Measurements from ENCODE around the gene DOCK1.

The DOCK1 gene

GRCh38 chr10:127408112-127408710 is 503.0 kb downstream of the DOCK1 start:
- no peak overlapping the region for H3K4ac ChIP-seq (ENCODE audit: low read depth in 1 of 2, low read length in 2 of 2)
- H3K18ac ChIP-seq (ENCODE audit: low read depth in 1 of 2, low read length in 2 of 2): no peak overlapping the region
- H2AK5ac ChIP-seq (ENCODE audit: low read length, severe bottlenecking): no peak overlapping the region
- H3K14ac ChIP-seq (ENCODE audit: low read length in 2 of 2): no peak overlapping the region
- H4K91ac ChIP-seq (ENCODE audit: low read length): no peak overlapping the region
- H3K9me3 ChIP-seq (ENCODE audit: control insufficient read depth, low read length): no peaks in the 10 kb centered on the region
- H4K8ac ChIP-seq (ENCODE audit: low read length): no peak overlapping the region
- no peak for DNase-seq
- no peak overlapping the region for H2BK120ac ChIP-seq (ENCODE audit: low read depth, low read length)
- peaks cover 18 to 68% of the 10 kb centered on the region in 2 experiments for H3K36me3 ChIP-seq (ENCODE audit: control insufficient read depth in 1 of 2, insufficient read depth in 2 of 2, low read depth in 1 of 2, low read length in 2 of 2)
- 47% methylated on average over 11 of the region's 15 CpGs for WGBS
- H3K27ac ChIP-seq (ENCODE audit: low read length, poor library complexity, severe bottlenecking): no peak overlapping the region
- H2BK15ac ChIP-seq (ENCODE audit: low read depth, poor library complexity, severe bottlenecking): no peak overlapping the region
- no peaks in the 10 kb centered on the region for H3K27me3 ChIP-seq (ENCODE audit: control insufficient read depth in 1 of 2, insufficient read depth in 1 of 2, low read length in 2 of 2)
- H3K4me2 ChIP-seq (ENCODE audit: low read length, poor library complexity, severe bottlenecking): no peak overlapping the region
- no peak overlapping the region for H2BK12ac ChIP-seq (ENCODE audit: low read length in 2 of 2)
- H3K4me1 ChIP-seq (ENCODE audit: control insufficient read depth, insufficient read depth, low read depth, low read length): peaks cover 12% of the 10 kb centered on the region
- no peak overlapping the region for H2BK5ac ChIP-seq (ENCODE audit: low read depth, low read length, poor library complexity, severe bottlenecking)
- no peak overlapping the region for H3K23ac ChIP-seq (ENCODE audit: low read length in 2 of 2)
- H3K79me1 ChIP-seq (replicated peaks; ENCODE audit: low read length, poor library complexity, severe bottlenecking): peaks cover 2% of the 10 kb centered on the region
- no peak overlapping the region for H2AFZ ChIP-seq (ENCODE audit: low read depth, low read length)
- H3K9ac ChIP-seq (ENCODE audit: low read length): no peak overlapping the region
- H3K4me3 ChIP-seq (ENCODE audit: insufficient read depth in 1 of 2, low read depth in 1 of 2, low read length in 2 of 2): no peak overlapping the region

GRCh38 chr10:127408733-127409132 is 503.5 kb downstream of the DOCK1 start:
- Histone ChIP-seq H2BK12ac (ENCODE audit: low read length in 2 of 2) (no peak overlapping the region), H2BK15ac (ENCODE audit: low read depth, poor library complexity, severe bottlenecking) (no peak overlapping the region), H3K4ac (ENCODE audit: low read depth in 1 of 2, low read length in 2 of 2) (no peak overlapping the region), H3K9ac (ENCODE audit: low read length) (no peak overlapping the region), H4K91ac (ENCODE audit: low read length) (no peak overlapping the region), H2AFZ (ENCODE audit: low read depth, low read length) (no peak overlapping the region), H3K4me1 (ENCODE audit: control insufficient read depth, insufficient read depth, low read depth, low read length) (peaks cover 12% of the 10 kb centered on the region), H3K23ac (ENCODE audit: low read length in 2 of 2) (no peak overlapping the region), H3K9me3 (ENCODE audit: control insufficient read depth, low read length) (no peaks in the 10 kb centered on the region), H3K4me3 (ENCODE audit: insufficient read depth in 1 of 2, low read depth in 1 of 2, low read length in 2 of 2) (no peak overlapping the region), H3K27me3 (ENCODE audit: control insufficient read depth in 1 of 2, insufficient read depth in 1 of 2, low read length in 2 of 2) (no peaks in the 10 kb centered on the region), H3K18ac (ENCODE audit: low read depth in 1 of 2, low read length in 2 of 2) (no peak overlapping the region), H2AK5ac (ENCODE audit: low read length, severe bottlenecking) (no peak overlapping the region), H3K36me3 (ENCODE audit: control insufficient read depth in 1 of 2, insufficient read depth in 2 of 2, low read depth in 1 of 2, low read length in 2 of 2) (peaks cover 22 to 68% of the 10 kb centered on the region in 2 experiments), H2BK120ac (ENCODE audit: low read depth, low read length) (no peak overlapping the region), H2BK5ac (ENCODE audit: low read depth, low read length, poor library complexity, severe bottlenecking) (no peak overlapping the region), H4K8ac (ENCODE audit: low read length) (no peak overlapping the region), H3K4me2 (ENCODE audit: low read length, poor library complexity, severe bottlenecking) (no peak overlapping the region), H3K79me1 (replicated peaks; ENCODE audit: low read length, poor library complexity, severe bottlenecking) (peaks cover 2% of the 10 kb centered on the region), H3K27ac (ENCODE audit: low read length, poor library complexity, severe bottlenecking) (no peak overlapping the region), H3K14ac (ENCODE audit: low read length in 2 of 2) (no peak overlapping the region)
- 99% methylated on average over 7 of the region's 9 CpGs for WGBS
- no peak for DNase-seq

- H2BK12ac ChIP-seq (ENCODE audit: low read length in 2 of 2): no peak overlapping the region
- no peaks in the 10 kb centered on the region for H3K27me3 ChIP-seq (ENCODE audit: control insufficient read depth in 1 of 2, insufficient read depth in 1 of 2, low read length in 2 of 2)
- H3K9ac ChIP-seq (ENCODE audit: low read length): no peak overlapping the region
- H2BK120ac ChIP-seq (ENCODE audit: low read depth, low read length): no peak overlapping the region
- H3K4me3 ChIP-seq (ENCODE audit: insufficient read depth in 1 of 2, low read depth in 1 of 2, low read length in 2 of 2): no peak overlapping the region
- peaks cover 19 to 61% of the 10 kb centered on the region in 2 experiments for H3K36me3 ChIP-seq (ENCODE audit: control insufficient read depth in 1 of 2, insufficient read depth in 2 of 2, low read depth in 1 of 2, low read length in 2 of 2)
- H4K8ac ChIP-seq (ENCODE audit: low read length): no peak overlapping the region
- no peak overlapping the region for H2BK5ac ChIP-seq (ENCODE audit: low read depth, low read length, poor library complexity, severe bottlenecking)
- no peak overlapping the region for H2AK5ac ChIP-seq (ENCODE audit: low read length, severe bottlenecking)
- no peaks in the 10 kb centered on the region for H3K9me3 ChIP-seq (ENCODE audit: control insufficient read depth, low read length)
- no peak overlapping the region for H3K23ac ChIP-seq (ENCODE audit: low read length in 2 of 2)
- no peak overlapping the region for H3K4me2 ChIP-seq (ENCODE audit: low read length, poor library complexity, severe bottlenecking)
- H3K4me1 ChIP-seq (ENCODE audit: control insufficient read depth, insufficient read depth, low read depth, low read length): peaks cover 15% of the 10 kb centered on the region
- no peak overlapping the region for H2BK15ac ChIP-seq (ENCODE audit: low read depth, poor library complexity, severe bottlenecking)
- WGBS: 93% methylated on average over 9 of the region's 9 CpGs
- no peak overlapping the region for H3K4ac ChIP-seq (ENCODE audit: low read depth in 1 of 2, low read length in 2 of 2)
- no peak overlapping the region for H4K91ac ChIP-seq (ENCODE audit: low read length)
- H2AFZ ChIP-seq (ENCODE audit: low read depth, low read length): no peak overlapping the region
- H3K18ac ChIP-seq (ENCODE audit: low read depth in 1 of 2, low read length in 2 of 2): no peak overlapping the region
- DNase-seq: no peak
- no peaks in the 10 kb centered on the region for H3K79me1 ChIP-seq (replicated peaks; ENCODE audit: low read length, poor library complexity, severe bottlenecking)
- H3K27ac ChIP-seq (ENCODE audit: low read length, poor library complexity, severe bottlenecking): no peak overlapping the region
- no peak overlapping the region for H3K14ac ChIP-seq (ENCODE audit: low read length in 2 of 2)
These were observed 504.8 kb downstream of the DOCK1 start for GRCh38 chr10:127410030-127410429.

GRCh38 chr10:127411062-127411461 is 505.8 kb downstream of the DOCK1 start:
- H3K9ac ChIP-seq (ENCODE audit: low read length): no peak overlapping the region

More at GRCh38 chr10:127411062-127411461, 505.8 kb downstream of the DOCK1 start:
- Histone ChIP-seq H2BK12ac (ENCODE audit: low read length in 2 of 2) (no peak overlapping the region), H3K9me3 (ENCODE audit: control insufficient read depth, low read length) (no peaks in the 10 kb centered on the region), H3K4ac (ENCODE audit: low read depth in 1 of 2, low read length in 2 of 2) (no peak overlapping the region), H2AK5ac (ENCODE audit: low read length, severe bottlenecking) (no peak overlapping the region), H3K23ac (ENCODE audit: low read length in 2 of 2) (no peak overlapping the region), H2BK120ac (ENCODE audit: low read depth, low read length) (no peak overlapping the region), H4K91ac (ENCODE audit: low read length) (no peak overlapping the region), H2BK5ac (ENCODE audit: low read depth, low read length, poor library complexity, severe bottlenecking) (no peak overlapping the region), H3K4me2 (ENCODE audit: low read length, poor library complexity, severe bottlenecking) (no peak overlapping the region), H2AFZ (ENCODE audit: low read depth, low read length) (no peak overlapping the region), H3K27ac (ENCODE audit: low read length, poor library complexity, severe bottlenecking) (no peak overlapping the region), H3K4me1 (ENCODE audit: control insufficient read depth, insufficient read depth, low read depth, low read length) (peaks cover 9% of the 10 kb centered on the region), H3K79me1 (replicated peaks; ENCODE audit: low read length, poor library complexity, severe bottlenecking) (no peaks in the 10 kb centered on the region), H3K18ac (ENCODE audit: low read depth in 1 of 2, low read length in 2 of 2) (no peak overlapping the region), H3K27me3 (ENCODE audit: control insufficient read depth in 1 of 2, insufficient read depth in 1 of 2, low read length in 2 of 2) (no peaks in the 10 kb centered on the region), H2BK15ac (ENCODE audit: low read depth, poor library complexity, severe bottlenecking) (no peak overlapping the region), H3K14ac (ENCODE audit: low read length in 2 of 2) (no peak overlapping the region), H3K36me3 (ENCODE audit: control insufficient read depth in 1 of 2, insufficient read depth in 2 of 2, low read depth in 1 of 2, low read length in 2 of 2) (peaks cover 22 to 54% of the 10 kb centered on the region in 2 experiments), H3K4me3 (ENCODE audit: insufficient read depth in 1 of 2, low read depth in 1 of 2, low read length in 2 of 2) (no peak overlapping the region), H4K8ac (ENCODE audit: low read length) (no peak overlapping the region)
- WGBS: 94% methylated on average over 10 of the region's 10 CpGs
- DNase-seq: no peak
